NCI-H1930 (cell line): ENCODE results near the gene AHSP.
"Not testable (repeated sequence)": the region's sequence is repeated elsewhere in the genome, so short reads cannot be mapped to it uniquely, and the experiment has no call there.

Experiments
- DNase-seq, 2 experiments: peaks; one replicate each; lab custom pipeline; 2025; lab: John Stamatoyannopoulos, UW

The AHSP gene

GRCh38 chr16:31527734-31528274 is at the start of gene AHSP:
Gene AHSP (plus strand): TSS chr16:31527900. CDS start chr16:31528140, 240 bp downstream.
- DNase-seq = no peak

- DNase-seq = no peak
These were observed 48.7 kb upstream of the AHSP start for GRCh38 chr16:31478956-31479355.

- DNase-seq = no peak
These were observed 47.9 kb upstream of the AHSP start for GRCh38 chr16:31479751-31480150.

- no peak for DNase-seq
These were observed 46.7 kb upstream of the AHSP start for GRCh38 chr16:31480851-31481536.

DNA sequence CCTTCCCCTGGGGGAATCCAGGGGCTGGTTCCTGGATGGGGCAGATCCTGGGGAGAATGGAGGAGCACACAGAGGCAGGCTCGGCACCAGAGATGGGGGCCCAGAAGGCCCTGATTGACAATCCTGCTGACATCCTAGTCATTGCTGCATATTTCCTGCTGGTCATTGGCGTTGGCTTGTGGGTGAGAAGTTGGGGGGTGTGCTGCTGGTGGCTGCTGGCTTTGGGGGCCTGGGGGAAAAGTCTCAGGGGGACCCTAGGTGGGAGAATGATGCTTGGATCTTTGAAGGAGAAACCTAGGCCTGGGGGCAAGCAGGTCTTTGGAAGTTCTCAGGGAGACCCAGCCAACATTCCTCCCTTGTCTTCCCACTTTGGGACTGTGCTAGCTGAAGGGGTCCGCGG is 44.6 kb upstream of the AHSP start, which contains the start of gene SLC5A2:
TSS of gene SLC5A2 (plus strand) at position 43 of the 400 bp plus-strand sequence. CDS start at position 57, 14 bp downstream.
- DNase-seq = no peak

DNA sequence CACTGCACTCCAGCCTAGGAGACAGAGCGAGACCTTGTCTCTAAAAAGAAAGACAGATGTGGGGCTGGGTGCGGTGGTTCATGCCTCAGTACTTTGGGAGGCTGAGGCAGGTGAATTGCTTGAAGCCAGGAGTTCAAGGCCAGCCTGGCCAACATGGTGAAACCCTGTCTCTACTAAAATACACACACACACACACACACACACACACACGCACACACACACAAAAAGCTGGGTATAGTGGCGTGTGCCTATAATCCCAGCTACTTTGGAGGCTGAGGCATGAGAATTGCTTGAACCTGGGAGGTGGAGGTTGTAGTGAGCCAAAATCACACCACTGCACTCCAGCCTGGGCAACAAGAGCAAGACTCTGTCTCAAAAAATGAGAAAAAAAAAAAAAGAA is 43.7 kb upstream of the AHSP start:
- not testable (repeated sequence) for DNase-seq

DNA sequence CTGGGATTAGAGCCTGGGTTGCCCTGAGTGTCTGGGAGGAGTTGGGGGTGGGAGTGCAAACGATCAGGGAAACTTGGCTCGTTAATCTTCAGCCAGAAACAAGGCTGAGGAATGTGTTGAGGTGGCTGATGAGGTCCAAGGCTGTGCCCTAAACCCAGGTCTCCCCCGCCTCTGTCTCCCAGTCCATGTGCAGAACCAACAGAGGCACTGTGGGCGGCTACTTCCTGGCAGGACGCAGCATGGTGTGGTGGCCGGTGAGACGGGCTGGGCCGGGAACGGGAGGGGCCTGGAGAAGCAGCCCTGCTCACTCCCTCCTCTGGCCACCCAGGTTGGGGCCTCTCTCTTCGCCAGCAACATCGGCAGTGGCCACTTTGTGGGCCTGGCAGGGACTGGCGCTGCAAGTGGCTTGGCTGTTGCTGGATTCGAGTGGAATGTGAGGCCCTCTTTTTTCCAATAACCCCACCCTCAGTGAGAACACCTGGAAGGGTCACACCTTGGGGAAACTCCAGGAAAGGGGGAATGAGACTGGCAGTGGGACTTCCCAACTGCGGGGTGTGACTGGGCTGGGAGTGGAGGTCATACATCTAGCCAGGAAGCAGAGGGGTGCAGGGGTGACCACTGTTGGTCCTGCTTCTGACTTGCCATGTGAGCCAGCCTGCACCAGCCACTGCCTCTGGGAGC is 43.1 kb upstream of the AHSP start:
- no peak for DNase-seq

- DNase-seq = no peak
These were observed 42.1 kb upstream of the AHSP start for GRCh38 chr16:31485571-31485970.

DNA sequence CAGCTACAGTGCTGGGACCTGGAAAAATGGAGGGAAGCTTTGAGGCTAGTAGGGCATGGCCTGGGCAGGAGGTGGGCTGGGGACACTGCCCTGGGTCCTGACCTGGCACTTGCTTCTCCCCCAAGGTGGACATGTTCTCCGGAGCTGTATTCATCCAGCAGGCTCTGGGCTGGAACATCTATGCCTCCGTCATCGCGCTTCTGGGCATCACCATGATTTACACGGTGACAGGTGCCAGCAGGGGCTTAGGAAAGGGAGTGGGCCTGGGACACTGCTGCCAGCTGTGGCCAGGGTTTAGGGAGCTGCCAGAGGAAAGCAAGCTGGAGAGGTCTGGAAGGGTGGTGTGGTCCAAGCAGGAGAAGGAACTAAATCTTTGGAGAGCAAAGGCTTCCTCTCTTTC is 41.7 kb upstream of the AHSP start:
- no peak for DNase-seq

GRCh38 chr16:31487071-31487719 is 40.5 kb upstream of the AHSP start:
- DNase-seq = no peak

DNA sequence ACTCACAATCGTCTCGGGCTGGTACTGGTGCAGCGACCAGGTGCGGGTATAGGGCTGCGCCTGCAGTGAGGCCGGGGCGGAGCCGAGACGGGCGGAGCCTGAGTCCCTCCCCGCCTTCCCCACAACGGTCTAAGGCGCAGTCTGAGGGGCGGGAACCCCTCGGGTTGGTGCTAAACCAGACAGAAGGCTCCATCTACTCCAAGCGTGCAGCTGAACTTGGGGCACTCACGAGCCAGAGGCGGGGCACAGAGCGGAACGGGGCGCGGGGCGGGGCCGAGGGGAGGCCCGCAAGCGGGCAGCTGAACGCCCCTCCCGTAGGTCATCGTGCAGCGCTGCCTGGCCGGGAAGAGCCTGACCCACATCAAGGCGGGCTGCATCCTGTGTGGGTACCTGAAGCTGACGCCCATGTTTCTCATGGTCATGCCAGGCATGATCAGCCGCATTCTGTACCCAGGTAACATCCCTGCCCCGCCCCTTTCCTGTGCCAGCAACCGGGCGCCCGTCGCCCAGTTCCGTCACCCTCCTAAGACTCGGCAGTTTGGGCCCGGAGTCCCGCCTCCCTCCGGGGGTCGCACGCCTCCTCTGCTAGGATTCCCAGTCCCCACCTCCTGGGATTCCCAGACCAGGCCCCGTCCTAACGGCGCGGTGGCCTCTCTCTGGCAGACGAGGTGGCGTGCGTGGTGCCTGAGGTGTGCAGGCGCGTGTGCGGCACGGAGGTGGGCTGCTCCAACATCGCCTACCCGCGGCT is 39.8 kb upstream of the AHSP start:
- DNase-seq = peak; percentile 48 to 59

- no peak for DNase-seq
These were observed 39.0 kb upstream of the AHSP start for GRCh38 chr16:31488468-31489297.

DNA sequence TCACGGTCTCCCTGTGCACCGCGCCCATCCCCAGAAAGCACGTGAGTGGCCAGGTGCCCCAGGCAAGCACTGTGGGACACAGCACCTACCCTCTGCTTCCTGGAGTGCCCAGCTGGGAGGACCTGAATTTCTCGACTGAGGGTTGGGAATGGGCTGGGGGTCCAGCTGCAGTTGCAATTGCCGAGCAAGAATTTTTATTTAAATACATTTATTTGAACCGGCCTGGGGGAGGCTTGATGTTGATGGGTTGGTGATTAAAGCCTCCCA is 38.5 kb upstream of the AHSP start:
- DNase-seq = no peak

DNA sequence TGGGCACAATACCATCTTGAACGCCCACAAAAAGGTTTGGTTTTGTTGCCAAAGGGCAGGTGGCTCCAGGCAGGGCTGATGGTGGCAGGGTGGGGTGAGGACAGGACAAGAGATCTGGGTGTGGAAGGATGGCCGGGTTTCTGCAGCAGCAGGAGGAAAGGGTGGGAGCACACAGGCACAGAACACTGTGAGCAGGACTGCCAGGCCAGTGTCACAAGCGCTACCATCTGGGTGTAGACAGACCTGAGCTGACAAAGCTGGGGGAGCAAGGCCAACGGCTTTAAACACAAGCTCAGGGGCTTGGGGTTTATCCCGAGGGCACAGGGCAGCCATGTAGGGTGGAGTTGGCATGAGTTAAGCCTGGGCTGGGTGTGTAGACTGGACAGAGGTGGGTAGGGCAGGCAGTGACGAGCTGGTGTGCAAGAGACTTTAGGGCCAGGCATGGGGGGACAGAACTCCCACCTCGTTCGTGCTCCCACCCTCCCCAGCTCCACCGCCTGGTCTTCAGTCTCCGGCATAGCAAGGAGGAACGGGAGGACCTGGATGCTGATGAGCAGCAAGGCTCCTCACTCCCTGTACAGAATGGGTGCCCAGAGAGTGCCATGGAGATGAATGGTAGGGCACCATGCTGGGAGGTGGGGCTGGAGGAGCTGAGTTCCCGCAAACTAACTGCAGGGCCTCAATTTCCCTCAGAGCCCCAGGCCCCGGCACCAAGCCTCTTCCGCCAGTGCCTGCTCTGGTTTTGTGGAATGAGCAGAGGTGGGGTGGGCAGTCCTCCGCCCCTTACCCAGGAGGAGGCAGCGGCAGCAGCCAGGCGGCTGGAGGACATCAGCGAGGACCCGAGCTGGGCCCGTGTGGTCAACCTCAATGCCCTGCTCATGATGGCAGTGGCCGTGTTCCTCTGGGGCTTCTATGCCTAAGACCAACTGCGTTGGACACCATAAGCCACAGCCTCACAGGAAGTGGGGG is 37.8 kb upstream of the AHSP start:
- DNase-seq = no peak

- no peak for DNase-seq
These were observed 35.8 kb upstream of the AHSP start for GRCh38 chr16:31491778-31492418.

- no peak for DNase-seq
These were observed 34.1 kb upstream of the AHSP start for GRCh38 chr16:31493506-31494125.

- no peak for DNase-seq
These were observed 31.0 kb upstream of the AHSP start for GRCh38 chr16:31496670-31497069.

DNA sequence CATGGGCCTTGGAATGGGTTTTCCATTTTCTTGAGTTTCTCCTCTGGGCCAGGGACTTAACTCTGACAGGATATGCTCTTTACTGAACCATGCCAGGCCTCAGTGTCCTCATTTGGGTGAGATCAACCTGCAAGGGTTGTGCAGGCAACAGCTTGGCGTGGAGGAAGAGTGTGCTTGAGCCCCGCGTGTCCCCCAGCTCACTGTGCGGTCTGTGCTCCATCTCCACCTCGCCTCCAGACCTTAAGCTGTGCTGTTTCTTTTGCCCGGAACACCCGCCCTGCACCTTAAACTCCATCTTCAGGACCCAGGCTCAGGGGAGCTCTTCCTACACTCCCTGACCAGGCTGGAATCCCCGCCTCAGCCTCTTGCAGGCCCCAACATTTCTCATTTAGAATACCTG is 29.2 kb upstream of the AHSP start:
- DNase-seq = no peak

DNA sequence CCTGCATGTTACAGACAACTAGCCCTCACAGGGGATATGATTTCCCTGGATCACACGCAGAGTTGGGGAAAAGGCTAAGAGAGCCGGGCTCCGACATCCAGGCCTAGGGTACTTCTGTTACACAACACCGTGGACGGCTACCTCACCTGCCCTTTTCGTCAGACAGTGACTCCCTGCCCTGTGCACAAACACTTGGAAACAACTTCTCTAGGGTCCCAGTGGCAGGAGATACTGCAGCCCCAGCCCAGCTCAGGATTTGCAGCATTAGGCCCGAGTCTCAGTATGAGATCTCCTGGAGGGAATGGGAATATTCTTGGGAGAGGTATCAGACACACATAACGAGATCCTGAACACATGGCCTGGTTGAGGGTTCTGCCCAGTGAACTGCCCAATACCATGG is 27.8 kb upstream of the AHSP start:
- DNase-seq = no peak
